Fibroblast of mammary gland (primary cell): ENCODE data around the gene GET4.
"Not testable (repeated sequence)": the region's sequence is repeated elsewhere in the genome, so short reads cannot be mapped to it uniquely, and the experiment has no call there.

ENCODE experiments used
- DNase-seq: peaks from one replicate; pipeline ENCODE4 v3.0.0-alpha.2; 2010; ENCODE audit warnings: low read depth
- H3K4me3 ChIP-seq: 2 replicates; pipeline ENCODE4 v1.5.1; 2011; ENCODE audit warnings: low read depth, mild to moderate bottlenecking, low read length, moderate library complexity; ENCODE audit not compliant: control insufficient read depth
- TF ChIP-seq, protein P1 (sequence below): conservative IDR thresholded peaks from 2 replicates; pipeline ENCODE4 v1.5.1; 2011; ENCODE audit warnings: low read depth, low read length, inconsistent platforms; ENCODE audit not compliant: control insufficient read depth, insufficient read depth

The GET4 gene

DNA sequence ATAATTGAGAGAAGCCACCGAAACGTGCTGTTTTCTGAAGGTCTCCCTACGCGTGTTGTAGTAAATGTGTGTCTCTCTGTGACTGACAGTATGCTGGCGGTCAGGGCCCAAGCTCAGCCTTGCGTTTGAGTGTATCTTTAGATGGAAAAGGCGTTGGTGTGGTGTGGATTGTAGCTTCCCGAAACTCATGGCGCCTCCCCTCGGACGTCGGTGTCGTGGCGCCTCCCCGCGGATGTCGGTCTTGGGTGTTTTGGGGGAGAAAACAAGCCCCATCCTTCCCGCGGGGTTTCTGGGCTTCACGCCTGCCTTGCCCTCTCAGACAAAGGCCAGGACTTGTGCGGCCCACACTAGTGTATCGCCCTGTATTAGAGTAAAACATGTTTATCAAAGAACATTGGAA lies 31.3 kb upstream of the GET4 start:
- TF ChIP-seq, protein P1, sequence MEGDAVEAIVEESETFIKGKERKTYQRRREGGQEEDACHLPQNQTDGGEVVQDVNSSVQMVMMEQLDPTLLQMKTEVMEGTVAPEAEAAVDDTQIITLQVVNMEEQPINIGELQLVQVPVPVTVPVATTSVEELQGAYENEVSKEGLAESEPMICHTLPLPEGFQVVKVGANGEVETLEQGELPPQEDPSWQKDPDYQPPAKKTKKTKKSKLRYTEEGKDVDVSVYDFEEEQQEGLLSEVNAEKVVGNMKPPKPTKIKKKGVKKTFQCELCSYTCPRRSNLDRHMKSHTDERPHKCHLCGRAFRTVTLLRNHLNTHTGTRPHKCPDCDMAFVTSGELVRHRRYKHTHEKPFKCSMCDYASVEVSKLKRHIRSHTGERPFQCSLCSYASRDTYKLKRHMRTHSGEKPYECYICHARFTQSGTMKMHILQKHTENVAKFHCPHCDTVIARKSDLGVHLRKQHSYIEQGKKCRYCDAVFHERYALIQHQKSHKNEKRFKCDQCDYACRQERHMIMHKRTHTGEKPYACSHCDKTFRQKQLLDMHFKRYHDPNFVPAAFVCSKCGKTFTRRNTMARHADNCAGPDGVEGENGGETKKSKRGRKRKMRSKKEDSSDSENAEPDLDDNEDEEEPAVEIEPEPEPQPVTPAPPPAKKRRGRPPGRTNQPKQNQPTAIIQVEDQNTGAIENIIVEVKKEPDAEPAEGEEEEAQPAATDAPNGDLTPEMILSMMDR, result no peak
- no peak for DNase-seq
- H3K4me3 ChIP-seq, result no peak overlapping the region

DNA sequence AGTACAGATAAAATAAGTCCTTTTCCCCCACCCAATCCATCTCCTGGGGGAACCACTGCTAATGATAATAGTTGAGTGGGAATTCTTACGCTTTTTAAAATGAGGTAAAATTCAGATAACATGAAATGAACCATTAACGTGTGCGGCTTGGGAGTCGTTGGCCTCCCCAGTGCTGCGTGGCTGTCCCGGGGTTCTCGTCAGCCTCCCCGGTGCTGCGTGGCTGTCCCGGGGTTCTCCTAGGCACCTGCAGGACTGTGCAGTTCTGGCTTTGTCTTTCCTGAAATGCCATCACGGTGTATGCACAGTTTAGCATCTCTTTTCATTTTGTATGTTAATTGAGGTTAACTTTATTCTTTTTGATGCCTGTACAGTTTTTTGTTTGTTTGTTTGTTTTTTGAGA lies 30.6 kb upstream of the GET4 start:
- H3K4me3 ChIP-seq, result no peak overlapping the region
- DNase-seq, result no peak
- TF ChIP-seq, protein P1, result no peak

DNA sequence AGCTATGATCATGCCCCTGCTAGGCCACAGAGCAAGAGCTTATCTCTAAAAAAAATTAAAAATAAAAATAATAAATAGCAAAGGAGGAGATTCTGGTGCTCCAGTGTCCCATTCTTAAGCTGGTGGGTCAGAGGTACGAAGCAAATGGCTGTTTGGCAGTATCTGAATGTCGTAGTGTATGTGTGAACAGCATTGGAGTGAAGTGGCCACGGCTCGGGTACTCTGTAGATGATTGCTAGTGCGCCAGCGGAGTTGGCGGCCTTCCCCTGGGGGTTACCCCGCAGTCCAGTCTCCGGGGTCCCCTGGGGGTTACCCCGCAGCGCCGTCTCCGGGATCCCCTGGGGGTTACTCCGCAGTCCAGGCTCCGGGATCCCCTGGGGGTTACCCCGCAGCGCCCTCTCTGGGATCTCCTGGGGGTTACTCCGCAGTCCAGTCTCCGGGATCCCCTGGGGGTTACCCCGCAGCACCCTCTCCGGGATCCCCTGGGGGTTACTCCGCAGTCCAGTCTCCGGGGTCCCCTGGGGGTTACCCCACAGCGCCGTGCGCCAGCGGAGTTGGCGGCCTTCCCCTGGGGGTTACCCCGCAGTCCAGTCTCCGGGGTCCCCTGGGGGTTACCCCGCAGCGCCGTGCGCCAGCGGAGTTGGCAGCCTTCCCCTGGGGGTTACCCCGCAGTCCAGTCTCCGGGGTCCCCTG lies 29.2 kb upstream of the GET4 start:
- H3K4me3 ChIP-seq, DNase-seq: not testable (repeated sequence)

DNA sequence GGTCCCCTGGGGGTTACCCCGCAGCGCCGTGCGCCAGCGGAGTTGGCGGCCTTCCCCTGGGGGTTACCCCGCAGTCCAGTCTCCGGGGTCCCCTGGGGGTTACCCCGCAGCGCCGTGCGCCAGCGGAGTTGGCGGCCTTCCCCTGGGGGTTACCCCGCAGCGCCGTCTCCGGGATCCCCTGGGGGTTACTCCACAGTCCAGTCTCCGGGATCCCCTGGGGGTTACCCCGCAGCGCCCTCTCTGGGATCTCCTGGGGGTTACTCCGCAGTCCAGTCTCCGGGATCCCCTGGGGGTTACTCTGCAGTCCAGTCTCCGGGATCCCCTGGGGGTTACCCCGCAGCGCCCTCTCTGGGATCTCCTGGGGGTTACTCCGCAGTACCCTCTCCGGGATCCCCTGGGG lies 28.6 kb upstream of the GET4 start:
- H3K4me3 ChIP-seq, DNase-seq: not testable (repeated sequence)

DNA sequence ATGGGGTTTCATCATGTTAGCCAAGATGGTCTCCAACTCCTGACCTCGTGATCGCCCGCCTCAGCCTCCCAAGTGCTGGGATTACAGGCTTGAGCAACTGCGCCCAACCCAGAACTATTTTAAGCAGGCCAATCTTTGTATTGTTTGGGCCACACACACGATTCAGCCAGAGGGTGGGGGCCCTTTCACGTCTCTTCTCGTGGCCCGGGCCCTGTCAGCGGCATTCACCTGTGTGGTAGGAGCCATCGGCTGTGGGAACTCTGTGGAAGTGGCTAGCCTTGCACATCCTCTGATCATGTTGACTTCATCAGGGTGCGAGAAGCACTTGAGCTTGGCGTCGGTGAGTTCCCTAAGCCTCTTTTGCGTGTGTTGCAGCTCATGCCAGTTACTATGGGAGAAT lies 27.2 kb upstream of the GET4 start:
- TF ChIP-seq, protein P1, result no peak
- no peak for DNase-seq
- no peak overlapping the region for H3K4me3 ChIP-seq

- no peak overlapping the region for H3K4me3 ChIP-seq
- DNase-seq, result no peak
- TF ChIP-seq, protein P1, result no peak
Measured at GRCh38 chr7:849781-850180, 26.6 kb upstream of the GET4 start.

DNA sequence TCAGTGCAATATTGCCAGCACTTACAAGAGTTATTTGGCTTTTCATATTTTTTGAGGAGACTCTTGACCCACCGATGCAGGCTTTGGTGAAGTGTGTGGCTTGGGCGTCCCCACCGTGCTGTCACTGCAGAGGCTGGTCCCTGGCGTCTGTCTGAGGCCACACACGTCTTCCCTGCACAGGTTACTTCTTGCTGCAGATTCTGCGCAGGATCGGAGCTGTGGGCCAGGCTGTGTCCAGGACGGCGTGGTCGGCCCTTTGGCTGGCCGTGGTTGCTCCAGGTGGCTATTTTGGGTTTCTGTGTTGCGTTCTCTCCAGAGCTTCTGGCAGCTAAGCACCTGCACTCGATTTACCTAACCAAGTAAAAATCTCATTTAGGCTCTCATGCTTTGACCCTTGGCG lies 25.1 kb upstream of the GET4 start:
- TF ChIP-seq, protein P1, result no peak
- no peak for DNase-seq
- H3K4me3 ChIP-seq, result no peak overlapping the region
